GM21528 (cell line): ENCODE measurements around the gene TRIM6.
"Not testable (repeated sequence)": the region's sequence is repeated elsewhere in the genome, so short reads cannot be mapped to it uniquely, and the experiment has no call there.

Experiments used
- ATAC-seq: cut with Tn5 transposase; IDR thresholded peaks from one replicate; pipeline ENCODE4 v1.9.1; 2021; ENCODE audit warnings: mild to moderate bottlenecking, moderate library complexity; ENCODE audit not compliant: unreplicated experiment, low FRiP score

The TRIM6 gene

DNA sequence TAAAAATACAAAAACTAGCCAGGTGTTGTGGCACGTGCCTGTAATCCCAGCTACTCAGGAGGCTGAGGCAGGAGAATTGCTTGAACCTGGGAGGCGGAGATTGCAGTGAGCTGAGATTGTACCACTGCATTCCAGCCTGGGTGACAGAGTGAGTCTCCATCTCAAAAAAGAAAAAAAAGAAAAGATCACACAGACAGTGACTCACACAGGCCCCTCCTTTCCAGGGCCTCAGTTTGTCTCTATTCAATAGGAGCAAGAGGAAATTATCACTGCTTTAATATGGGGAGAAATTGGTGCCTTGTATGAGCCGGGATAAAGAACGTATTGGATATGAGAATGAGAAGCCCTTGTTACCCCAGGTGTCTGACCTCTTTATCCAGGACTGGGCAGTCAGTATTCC, 6.4 kb downstream of the TRIM6 start:
- not testable (repeated sequence) for ATAC-seq

DNA sequence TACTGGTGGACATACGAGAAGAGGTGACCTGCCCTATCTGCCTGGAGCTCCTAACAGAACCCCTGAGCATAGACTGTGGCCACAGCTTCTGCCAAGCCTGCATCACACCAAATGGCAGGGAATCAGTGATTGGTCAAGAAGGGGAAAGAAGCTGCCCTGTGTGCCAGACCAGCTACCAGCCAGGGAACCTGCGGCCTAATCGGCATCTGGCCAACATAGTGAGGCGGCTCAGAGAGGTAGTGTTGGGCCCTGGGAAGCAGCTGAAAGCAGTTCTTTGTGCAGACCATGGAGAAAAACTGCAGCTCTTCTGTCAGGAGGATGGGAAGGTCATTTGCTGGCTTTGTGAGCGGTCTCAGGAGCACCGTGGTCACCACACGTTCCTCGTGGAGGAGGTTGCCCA, 6.9 kb downstream of the TRIM6 start:
- ATAC-seq: no peak

DNA sequence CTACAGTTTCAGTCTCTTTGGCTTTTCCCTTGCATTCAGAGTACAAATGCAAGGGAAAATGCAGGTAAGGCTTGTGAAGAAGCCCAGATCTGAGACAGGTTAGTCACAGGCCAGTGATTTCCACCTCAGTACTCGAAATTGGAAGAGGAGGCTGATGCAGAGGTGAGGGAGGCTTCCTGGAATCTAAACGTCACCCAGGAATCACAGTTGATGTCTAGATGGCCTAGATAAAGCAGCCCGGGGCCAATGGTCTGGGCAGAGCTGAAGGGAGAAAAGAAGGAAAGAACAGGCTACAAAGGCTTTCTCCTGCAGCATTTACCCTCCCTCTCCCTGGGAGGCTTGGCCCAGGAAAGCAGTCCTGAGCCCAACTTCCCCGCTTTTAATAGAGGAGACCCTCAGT, 8.5 kb downstream of the TRIM6 start:
- no peak for ATAC-seq

GRCh38 chr11:5605849-5606248, 9.4 kb downstream of the TRIM6 start:
- ATAC-seq: no peak

DNA sequence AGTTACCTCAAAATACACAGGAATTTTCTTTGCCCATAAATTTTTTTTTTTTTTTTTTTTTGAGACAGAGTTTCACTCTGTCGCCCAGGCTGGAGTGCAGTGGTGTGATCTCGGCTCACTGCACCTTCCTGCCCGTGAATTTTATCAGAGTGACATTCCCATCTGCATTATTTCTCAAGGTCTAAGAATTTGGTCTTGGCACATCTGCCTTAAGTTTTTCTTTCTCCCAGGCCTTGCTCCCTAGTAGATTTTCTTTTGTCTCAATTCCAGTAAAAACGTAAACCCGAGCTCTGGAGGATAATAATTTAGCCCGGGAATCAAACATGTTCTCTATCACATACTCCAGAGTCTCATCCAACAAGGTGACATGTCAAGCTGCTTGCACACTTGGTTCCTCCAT, 12.4 kb downstream of the TRIM6 start:
- no peak for ATAC-seq

GRCh38 chr11:5610446-5610845, 14.0 kb downstream of the TRIM6 start:
- ATAC-seq: no peak

DNA sequence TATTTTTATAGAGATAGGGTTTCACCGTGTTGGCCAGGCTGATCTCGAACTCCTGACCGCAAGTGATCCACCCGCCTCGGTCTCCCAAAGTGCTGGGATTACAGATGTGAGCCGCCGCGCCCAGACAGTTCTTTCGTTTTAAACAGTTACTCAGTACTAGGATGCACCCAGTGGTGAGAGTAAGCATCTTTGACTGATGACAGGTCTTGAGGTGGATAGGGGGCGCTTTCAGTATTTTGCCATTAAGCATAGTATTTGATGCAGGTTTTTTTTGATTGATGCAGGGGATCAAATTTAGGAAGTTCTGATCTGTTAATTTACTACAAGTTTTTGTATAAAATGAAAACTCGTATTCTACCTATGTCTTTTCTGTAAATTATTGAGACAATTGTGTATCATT, 15.2 kb downstream of the TRIM6 start:
- no peak for ATAC-seq

DNA sequence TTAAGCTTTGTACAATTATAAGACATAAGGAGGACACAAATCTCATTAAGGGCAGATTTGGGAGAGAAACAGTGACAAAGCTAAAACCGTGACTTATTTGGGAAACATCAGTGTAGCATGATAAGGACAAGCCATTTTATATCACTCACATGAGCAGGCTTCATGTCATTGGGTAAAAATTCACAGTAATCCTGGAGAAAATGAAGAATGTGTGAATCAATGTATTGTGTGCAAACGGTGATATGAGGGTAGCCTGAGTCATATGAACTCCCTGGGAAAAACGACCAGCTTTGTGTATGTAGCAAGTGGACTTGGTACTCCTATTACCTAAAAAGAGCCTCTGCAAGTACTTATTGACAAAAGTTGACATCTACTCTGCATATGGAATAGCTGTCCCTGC, 22.4 kb downstream of the TRIM6 start:
- ATAC-seq: no peak

DNA sequence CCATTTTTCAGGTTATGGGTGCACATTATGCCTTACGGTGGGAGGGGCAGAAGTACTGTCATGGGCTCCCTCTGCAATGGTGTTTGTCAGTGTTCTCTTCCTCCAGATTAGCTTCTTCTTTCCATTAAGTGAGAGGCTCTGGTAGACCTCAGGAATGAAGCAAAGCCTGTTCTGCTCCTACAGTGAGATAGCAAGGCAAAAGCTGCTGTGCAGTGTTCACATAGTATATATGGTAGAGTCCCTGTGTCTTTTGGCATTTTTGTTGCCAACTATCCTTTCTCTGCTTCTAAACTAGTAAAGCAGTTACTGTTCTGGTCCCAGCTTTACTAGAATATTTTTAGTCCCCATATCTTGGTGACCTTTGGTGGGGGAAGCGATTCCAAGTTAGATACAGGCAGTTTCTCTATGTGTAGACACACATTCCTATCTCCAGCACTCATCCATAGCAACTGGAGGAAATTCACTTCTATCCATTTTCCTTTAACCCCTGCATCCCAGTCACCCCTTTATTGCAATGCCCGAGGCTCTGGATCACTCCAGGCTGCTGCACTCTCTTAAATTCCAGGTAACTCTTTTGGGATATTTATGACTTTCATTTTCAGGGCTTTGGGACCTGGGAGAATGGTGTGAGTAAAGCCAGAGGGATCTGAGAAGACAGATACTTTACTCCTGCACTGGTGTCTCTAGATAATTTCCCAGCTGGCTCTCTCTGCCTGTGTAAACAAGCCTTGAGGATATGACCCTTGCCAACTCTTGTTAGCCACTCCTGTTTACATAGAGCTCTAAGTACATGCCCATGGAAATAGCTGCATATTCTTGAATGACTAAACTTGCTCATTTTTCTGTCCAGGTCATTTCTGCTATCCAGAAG, 24.4 kb downstream of the TRIM6 start:
- no peak for ATAC-seq

DNA sequence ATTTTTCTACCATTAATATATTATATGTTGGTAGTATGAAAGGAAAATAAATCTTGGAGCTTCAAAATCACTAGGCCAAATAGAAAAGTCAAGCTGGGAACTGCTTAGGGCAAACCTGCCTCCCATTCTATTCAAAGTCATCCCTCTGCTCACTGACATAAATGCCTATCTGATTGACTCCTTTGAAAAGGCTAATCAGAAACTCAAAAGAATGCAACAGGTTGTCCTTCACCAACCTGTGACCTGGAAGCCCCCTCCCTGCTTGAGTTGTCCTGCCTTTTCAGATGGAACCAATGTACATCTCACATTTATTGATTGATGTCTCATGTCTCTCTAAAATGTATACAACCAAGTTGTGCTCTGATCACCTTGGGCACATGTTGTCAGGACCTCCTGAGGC, 25.1 kb downstream of the TRIM6 start:
- no peak for ATAC-seq

DNA sequence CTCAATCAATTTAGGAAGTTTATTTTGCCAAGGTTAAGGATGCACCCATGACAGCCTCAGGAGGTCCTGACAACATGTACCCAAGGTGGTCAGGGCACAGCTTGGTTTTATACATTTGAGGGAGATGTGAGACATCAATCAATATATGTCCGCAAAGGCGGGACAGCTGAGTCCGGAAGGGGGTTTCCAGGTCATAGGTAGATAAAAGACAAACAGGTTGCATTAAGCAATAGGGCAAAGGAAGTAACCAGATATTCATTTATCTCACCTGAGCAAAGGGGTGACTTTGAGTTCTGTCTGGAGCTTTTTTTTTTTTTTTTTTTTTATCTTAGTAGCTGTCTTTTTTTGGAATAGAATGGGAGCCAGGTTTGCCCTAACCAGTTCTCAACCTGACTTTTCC, 26.4 kb downstream of the TRIM6 start:
- no peak for ATAC-seq

- peak; percentile 98 for ATAC-seq
Measured at GRCh38 chr11:5624489-5625279, 28.2 kb downstream of the TRIM6 start, which contains the start of gene TRIM34. TSS of gene TRIM34 (plus strand) at chr11:5625001. CDS start at chr11:5632332, 7,331 bp downstream.

GRCh38 chr11:5625281-5625680, 28.8 kb downstream of the TRIM6 start:
- no peak for ATAC-seq

DNA sequence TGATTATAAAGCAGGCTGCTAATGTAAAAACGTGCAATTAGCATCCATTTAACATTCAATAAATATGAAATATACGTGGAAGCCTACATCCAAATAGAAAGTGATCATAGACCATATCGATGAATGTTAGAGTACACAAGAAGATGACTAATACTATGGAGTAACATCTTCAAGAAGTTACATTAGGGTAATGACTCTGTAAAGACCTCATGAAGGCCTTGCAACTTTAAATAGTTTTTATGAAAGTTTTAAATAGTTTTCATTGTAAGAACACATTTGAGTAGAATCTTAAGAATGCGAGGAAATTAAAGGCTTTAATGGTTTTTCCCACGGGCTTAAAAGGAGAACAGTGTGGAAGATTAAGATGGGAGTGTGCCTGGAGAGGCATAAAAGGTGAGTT, 29.8 kb downstream of the TRIM6 start:
- no peak for ATAC-seq

- peak; percentile 18 for ATAC-seq
Measured at GRCh38 chr11:5631417-5631816, 35.0 kb downstream of the TRIM6 start.

DNA sequence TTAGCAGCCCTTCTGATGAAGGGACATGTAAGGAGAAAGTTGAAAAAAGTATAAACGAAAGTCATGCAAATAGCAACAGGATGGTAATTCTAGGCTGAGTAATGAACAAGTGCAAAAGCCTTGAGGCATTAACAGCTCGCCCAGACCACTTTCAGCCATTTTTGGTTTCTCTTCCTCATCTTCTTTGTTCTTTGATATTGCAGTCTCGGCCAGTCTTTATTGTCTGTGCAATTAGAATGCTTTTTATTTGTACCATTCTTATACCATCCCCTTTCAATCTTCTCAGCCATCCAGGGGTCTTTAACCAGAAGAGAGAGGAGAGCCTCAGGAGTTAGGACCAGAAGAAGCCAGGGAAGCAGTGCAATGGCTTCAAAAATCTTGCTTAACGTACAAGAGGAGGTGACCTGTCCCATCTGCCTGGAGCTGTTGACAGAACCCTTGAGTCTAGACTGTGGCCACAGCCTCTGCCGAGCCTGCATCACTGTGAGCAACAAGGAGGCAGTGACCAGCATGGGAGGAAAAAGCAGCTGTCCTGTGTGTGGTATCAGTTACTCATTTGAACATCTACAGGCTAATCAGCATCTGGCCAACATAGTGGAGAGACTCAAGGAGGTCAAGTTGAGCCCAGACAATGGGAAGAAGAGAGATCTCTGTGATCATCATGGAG, 35.7 kb downstream of the TRIM6 start:
- ATAC-seq: peak; percentile 98

DNA sequence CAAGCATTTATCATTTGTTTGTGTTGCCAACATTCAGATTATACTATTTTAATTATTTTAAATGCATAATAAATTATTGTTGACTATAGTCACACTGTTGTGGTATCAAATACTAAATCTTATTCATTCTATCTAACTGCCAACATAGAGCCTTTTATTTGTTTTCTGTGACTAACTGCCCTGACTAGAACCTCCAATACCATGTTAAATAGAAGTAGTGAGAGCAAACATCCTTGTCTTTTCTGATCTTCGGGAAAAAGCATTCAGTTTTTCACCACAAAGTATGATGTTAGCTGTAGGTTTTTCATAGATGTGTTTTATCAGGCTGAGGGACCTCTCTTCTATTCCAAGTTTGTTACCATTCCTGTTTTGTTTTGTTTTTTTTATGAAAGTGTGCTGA, 43.5 kb downstream of the TRIM6 start:
- ATAC-seq: no peak

GRCh38 chr11:5643585-5643984, 47.1 kb downstream of the TRIM6 start:
- no peak for ATAC-seq

GRCh38 chr11:5646139-5646538, 49.7 kb downstream of the TRIM6 start:
- no peak for ATAC-seq

GRCh38 chr11:5655474-5655873, 59.0 kb downstream of the TRIM6 start:
- no peak for ATAC-seq

DNA sequence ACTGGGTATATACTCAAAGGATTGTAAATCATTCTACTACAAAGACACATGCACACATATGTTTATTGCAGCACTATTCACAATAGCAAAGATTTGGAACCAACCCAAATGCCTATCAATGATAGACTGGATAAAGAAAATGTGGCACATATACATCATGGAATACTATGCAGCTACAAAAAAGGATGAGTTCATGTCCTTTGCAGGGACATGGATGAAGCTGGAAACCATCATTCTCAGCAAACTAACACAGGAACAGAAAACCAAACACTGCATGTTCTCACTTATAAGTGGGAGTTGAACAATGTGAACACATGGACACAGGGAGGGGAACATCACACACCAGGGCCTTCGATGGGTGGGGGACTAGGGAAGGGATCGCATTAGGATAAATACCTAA, 60.5 kb downstream of the TRIM6 start:
- ATAC-seq: not testable (repeated sequence)
